22Rv1 (cell line): ENCODE results near the gene ZNF219.

Experiments used
- CTCF ChIP-seq: fragments of 450-650 bp; IDR thresholded peaks from 2 replicates; pipeline ENCODE4 v1.5.1; 2017; ENCODE audit warnings: mild to moderate bottlenecking
- ZFX ChIP-seq: fragments of 450-650 bp; IDR thresholded peaks from 2 replicates; pipeline ENCODE4 v1.6.1; 2017; ENCODE audit warnings: antibody characterized with exemption, borderline replicate concordance

GRCh38 chr14:21106176-21106497, 7.7 kb upstream of the ZNF219 start:
- TF ChIP-seq CTCF (no peak), ZFX (no peak)
